ENCODE data around the gene VSTM1. TPM values are rescaled to one million over a fixed set of nuclear protein-coding genes. Genes with fewer than 3 reads are reported as not detected.

VSTM1 gene
- total RNA-seq, 1 donor from 2014 or later: 0.75 TPM

GRCh38 chr19:54095136-54095858 is 31.6 kb upstream of the VSTM1 start:
- TF ChIP-seq CTCF (conservative IDR thresholded peaks at IDR 0.05; ENCODE audit: low read depth, low read length): no peak
- H3K4me3 ChIP-seq (ENCODE audit: low read depth, low read length): peak overlapping the region; percentile 34
- DNase-seq (ENCODE audit: low read depth): no peak

- TF ChIP-seq CTCF (conservative IDR thresholded peaks at IDR 0.05; ENCODE audit: low read depth, low read length): no peak
- H3K4me3 ChIP-seq (ENCODE audit: low read depth, low read length): no peak overlapping the region
- no peak for DNase-seq (ENCODE audit: low read depth)
Measured at GRCh38 chr19:54094426-54095000, 30.8 kb upstream of the VSTM1 start.

DNA sequence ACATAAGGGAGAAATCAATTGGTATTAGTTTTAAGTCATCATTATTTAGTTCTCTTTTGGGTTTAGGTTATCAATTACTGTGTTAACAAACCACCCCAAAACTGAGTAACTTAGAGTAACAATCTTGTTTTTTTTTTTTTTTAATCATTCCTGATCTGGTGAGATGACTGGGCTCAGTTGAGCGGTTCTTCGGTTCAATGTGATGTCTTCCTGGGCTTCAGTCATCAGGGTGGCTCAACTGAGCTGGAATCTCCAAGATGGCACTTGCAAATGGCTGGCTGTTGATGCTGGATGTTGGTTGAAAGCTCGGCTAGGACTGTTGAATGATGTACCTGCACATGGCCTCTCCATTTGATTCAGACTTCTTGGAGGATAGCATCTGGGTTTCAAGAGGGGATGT is 20.7 kb upstream of the VSTM1 start:
- H3K4me3 ChIP-seq (ENCODE audit: low read depth, low read length): no peak overlapping the region
- no peak for TF ChIP-seq CTCF (conservative IDR thresholded peaks at IDR 0.05; ENCODE audit: low read depth, low read length)
- no peak for DNase-seq (ENCODE audit: low read depth)

DNA sequence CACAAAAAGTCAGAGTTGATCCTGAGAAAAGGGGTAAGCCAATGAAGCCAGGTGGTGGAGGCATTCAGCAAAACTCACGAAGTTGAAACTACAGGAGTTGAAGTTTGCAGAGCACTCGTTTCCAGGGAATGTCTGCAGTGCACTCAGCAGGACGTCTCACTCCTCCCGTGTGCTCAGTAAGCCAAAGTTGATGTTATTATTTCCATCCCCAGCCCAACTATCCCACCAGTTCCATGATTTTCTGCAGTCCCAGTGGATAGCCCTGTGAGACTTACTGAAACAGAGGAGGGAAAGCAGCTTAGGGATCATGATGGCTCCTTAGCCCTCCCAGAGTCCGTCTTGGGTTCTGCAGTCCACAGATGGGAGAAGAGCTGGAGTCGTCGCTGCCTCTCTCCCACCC is 17.3 kb upstream of the VSTM1 start, which contains the start of gene TARM1:
TSS of gene TARM1 (minus strand) at position 334 of the 400 bp plus-strand sequence. CDS start at position 309, 25 bp downstream.
- no peak within 1 kb of the TSS for H3K4me3 ChIP-seq (ENCODE audit: low read depth, low read length)
- no peak for DNase-seq (ENCODE audit: low read depth)
- TF ChIP-seq CTCF (conservative IDR thresholded peaks at IDR 0.05; ENCODE audit: low read depth, low read length): no peak

DNA sequence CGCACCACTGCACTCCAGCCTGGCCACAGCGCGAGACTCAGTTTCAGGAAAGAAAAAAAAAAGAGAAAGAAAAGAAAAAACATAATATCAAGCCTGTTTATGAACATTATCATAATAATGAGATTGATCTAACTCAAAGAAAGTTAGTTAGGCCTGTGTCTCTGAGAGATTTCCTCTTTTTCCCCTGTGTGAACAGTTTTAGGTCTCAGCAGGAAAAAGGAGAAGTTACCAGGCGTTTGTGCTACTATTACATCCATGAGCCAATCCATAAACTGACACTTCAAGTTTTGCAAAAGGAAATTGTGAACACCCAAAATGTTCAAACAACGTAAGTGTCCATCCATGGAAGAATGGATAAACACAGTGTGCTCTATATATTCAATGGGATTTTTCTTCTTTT is 13.6 kb upstream of the VSTM1 start:
- no peak for DNase-seq (ENCODE audit: low read depth)
- H3K4me3 ChIP-seq (ENCODE audit: low read depth, low read length): no peak overlapping the region
- TF ChIP-seq CTCF (conservative IDR thresholded peaks at IDR 0.05; ENCODE audit: low read depth, low read length): no peak

- no peak for TF ChIP-seq CTCF (conservative IDR thresholded peaks at IDR 0.05; ENCODE audit: low read depth, low read length)
- H3K4me3 ChIP-seq (ENCODE audit: low read depth, low read length): no peak overlapping the region
- no peak for DNase-seq (ENCODE audit: low read depth)
Measured at GRCh38 chr19:54074851-54075250, 11.2 kb upstream of the VSTM1 start.

GRCh38 chr19:54073829-54074228 is 10.1 kb upstream of the VSTM1 start:
- H3K4me3 ChIP-seq (ENCODE audit: low read depth, low read length): no peak overlapping the region
- no peak for DNase-seq (ENCODE audit: low read depth)
- no peak for TF ChIP-seq CTCF (conservative IDR thresholded peaks at IDR 0.05; ENCODE audit: low read depth, low read length)

Data from epithelial cell of proximal tubule (primary cell).